OCI-LY1 (cell line): ENCODE data around the gene PRG3.

Source experiments
- EZH2 ChIP-seq: fragments of 200-600 bp; sonication (generic), shearing (Covaris generic); IDR thresholded peaks from 2 replicates; pipeline ENCODE4 v1.8.0; 2017; ENCODE audit warnings: borderline replicate concordance, mixed run types, mild to moderate bottlenecking, antibody characterized with exemption, low read length, moderate library complexity, mixed read lengths
- TF ChIP-seq, protein P1 (sequence below): fragments of 200-600 bp; sonication (generic), shearing (Covaris generic); IDR thresholded peaks from 2 replicates; pipeline ENCODE4 v1.5.1; 2017; ENCODE audit warnings: mild to moderate bottlenecking, antibody characterized with exemption, low read length, moderate library complexity, mixed read lengths

DNA sequence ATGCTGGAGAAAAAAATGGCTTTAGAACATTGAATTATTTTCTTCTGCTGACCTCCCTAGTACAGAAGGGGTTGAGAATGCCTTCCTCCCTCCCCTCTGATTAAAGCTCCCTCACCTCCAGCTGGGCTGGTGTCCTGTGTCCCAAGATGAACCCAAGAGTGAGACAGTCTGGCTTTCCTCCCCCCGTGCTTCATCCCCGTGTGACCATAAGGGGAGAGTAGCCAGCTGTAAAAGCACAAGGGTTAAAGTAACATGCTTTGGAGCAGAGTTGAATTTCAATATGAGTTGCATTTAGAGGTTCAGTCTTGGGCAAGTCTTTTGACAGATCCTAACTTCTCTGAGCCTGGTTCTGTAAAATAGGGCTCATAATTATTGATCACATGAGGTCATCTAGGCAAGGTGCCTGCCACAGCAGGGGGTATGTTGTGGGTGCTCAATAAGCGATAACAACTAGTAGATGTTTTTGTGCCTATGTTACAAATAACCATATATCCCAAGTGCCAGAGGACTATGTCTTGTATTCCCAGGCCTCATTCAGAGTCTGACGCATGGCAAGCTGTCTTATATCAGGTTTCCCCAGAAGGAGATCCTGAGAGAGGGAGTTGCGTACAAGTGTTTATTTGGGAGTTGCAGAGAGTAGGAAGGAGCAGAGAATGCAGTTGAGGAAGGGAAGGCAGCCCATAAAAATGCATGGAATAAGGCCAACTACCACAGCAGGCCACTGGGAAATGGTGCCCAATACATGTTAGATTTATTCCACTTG is 5.4 kb upstream of the PRG3 start:
- TF ChIP-seq, protein P1, sequence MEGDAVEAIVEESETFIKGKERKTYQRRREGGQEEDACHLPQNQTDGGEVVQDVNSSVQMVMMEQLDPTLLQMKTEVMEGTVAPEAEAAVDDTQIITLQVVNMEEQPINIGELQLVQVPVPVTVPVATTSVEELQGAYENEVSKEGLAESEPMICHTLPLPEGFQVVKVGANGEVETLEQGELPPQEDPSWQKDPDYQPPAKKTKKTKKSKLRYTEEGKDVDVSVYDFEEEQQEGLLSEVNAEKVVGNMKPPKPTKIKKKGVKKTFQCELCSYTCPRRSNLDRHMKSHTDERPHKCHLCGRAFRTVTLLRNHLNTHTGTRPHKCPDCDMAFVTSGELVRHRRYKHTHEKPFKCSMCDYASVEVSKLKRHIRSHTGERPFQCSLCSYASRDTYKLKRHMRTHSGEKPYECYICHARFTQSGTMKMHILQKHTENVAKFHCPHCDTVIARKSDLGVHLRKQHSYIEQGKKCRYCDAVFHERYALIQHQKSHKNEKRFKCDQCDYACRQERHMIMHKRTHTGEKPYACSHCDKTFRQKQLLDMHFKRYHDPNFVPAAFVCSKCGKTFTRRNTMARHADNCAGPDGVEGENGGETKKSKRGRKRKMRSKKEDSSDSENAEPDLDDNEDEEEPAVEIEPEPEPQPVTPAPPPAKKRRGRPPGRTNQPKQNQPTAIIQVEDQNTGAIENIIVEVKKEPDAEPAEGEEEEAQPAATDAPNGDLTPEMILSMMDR: no peak
- no peak for TF ChIP-seq EZH2
